HG02938 (cell line): ENCODE measurements around the gene MEST.
"Not testable (repeated sequence)": the region's sequence is repeated elsewhere in the genome, so short reads cannot be mapped to it uniquely, and the experiment has no call there.

Source experiments
- ATAC-seq: cut with Tn5 transposase; IDR thresholded peaks from one replicate; pipeline ENCODE4 v1.9.1; 2021; ENCODE audit warnings: mild to moderate bottlenecking, moderate library complexity; ENCODE audit not compliant: unreplicated experiment

The MEST gene

GRCh38 chr7:130521258-130521951, 29.5 kb downstream of the MEST start:
- ATAC-seq: no peak

GRCh38 chr7:130523519-130524125, 31.7 kb downstream of the MEST start:
- ATAC-seq: not testable (repeated sequence)

- ATAC-seq: no peak
These were observed 32.7 kb downstream of the MEST start for GRCh38 chr7:130524628-130525027.

- not testable (repeated sequence) for ATAC-seq
These were observed 36.0 kb downstream of the MEST start for GRCh38 chr7:130527752-130528355.

GRCh38 chr7:130529417-130529816, 37.5 kb downstream of the MEST start:
- no peak for ATAC-seq

- ATAC-seq: not testable (repeated sequence)
These were observed 46.0 kb downstream of the MEST start for GRCh38 chr7:130537894-130538293.

GRCh38 chr7:130541287-130541686, 49.4 kb downstream of the MEST start:
- not testable (repeated sequence) for ATAC-seq

- ATAC-seq: not testable (repeated sequence)
These were observed 50.4 kb downstream of the MEST start for GRCh38 chr7:130542297-130542696.

- no peak for ATAC-seq
These were observed 51.7 kb downstream of the MEST start for GRCh38 chr7:130543487-130544010.

GRCh38 chr7:130544356-130544755, 52.5 kb downstream of the MEST start:
- ATAC-seq: no peak

- no peak for ATAC-seq
These were observed 61.6 kb downstream of the MEST start for GRCh38 chr7:130553398-130554029.

- no peak for ATAC-seq
These were observed 62.6 kb downstream of the MEST start for GRCh38 chr7:130554481-130554880.
